ENCODE results near the gene EIF4E.

- TF ChIP-seq CTCF (IDR thresholded peaks at IDR 0.05), result no peak
- TF ChIP-seq POLR2AphosphoS5 (IDR thresholded peaks at IDR 0.05), result no peak
- TF ChIP-seq POLR2A (IDR thresholded peaks at IDR 0.05), result no peak
- TF ChIP-seq EP300 (IDR thresholded peaks at IDR 0.05; ENCODE audit: low read depth), result no peak
Measured at GRCh38 chr4:98848448-98848847, 80.5 kb downstream of the EIF4E start.

All from transverse colon (tissue), 4 donors.